GM03348 (cell line): ENCODE results near the gene FGF11.
A peak's percentile ranks its signal among the peaks of the same experiment; 100 is the strongest.
"Not testable (repeated sequence)": the region's sequence is repeated elsewhere in the genome, so short reads cannot be mapped to it uniquely, and the experiment has no call there.

ENCODE experiments used
- DNase-seq: peaks from one replicate; pipeline ENCODE4 v3.0.0; 2012; ENCODE audit warnings: low spot score

FGF11 gene

DNA sequence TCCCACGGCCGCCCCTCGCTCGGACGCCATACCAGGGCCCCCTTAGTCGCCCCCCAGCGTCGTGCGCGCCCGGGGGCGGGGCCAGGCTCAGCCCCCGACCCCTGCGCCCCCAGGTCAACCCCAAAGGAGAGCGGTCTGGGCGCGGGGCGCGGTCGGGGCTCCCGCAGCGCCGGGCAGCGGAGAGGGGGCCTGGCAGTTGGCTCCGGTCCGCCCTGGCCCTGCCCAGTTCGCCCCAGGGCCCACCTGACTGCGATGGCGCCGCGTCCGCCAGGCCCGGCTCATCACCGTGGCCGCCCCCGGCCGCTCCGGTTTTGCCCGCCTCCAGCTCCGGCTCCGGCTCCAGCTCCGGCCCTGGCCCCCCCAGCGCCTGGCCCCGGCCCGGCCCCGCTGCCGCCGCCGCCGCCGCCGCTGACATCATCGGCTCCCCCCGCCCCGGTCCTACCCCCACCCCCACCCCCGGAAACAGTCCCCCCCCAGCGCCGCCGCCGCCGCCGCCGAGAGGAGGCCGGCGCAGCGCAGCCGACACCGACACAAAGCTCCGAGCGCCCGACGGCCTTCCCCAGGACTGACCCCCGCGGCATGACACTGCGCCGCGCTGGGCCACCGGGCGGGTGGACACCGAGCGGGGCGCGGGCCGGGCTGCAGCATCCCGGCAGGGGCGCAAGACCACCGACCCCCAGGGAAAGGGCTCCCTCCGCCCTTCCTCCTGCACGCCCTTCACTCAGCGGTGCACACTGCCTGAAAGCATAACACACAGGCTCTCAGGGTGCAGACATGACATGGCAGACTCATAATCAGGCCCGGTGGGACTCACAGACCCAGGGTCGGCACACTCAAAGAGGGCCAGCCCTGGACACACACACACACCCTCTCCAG is 40.1 kb downstream of the FGF11 start, which contains the start of gene ZBTB4:
TSS of gene ZBTB4 (minus strand) at position 419 of the 876 bp plus-strand sequence. CDS start 12,830 bp downstream, outside the sequence.
- peak; percentile 92 for DNase-seq

DNA sequence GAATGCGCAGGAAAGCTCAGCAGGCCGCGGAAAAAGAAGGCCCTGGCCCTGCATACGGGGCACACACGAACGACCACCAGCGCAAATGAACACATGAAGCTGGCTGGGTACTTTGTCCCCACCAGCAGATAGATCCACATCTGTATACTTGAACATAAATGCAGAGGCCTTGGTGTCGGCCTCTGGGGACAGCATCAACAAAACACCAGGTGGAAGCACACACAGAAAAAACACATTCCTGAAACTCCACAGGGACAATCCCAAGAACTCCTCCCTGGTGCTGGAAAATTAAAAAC is 40.7 kb downstream of the FGF11 start:
- DNase-seq = peak; percentile 24

DNA sequence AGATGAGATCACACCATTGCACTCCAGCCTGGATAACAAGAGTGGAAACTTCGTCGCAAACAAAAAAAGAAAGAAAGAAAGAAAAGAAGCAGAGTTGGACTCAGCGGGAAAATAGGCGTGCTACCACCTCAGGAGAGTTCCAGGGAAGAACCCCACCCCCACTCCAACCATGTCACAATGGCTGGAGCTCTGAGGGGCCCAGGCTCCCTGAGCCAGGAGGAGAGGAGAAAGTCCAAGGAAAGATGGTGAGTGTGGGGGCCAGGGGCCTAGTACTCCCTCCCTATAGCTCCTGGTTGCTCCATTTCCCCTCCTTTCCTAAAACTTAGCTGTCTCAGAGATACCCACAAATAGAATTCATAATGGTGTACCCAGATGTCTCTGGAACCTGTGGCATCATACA is 42.0 kb downstream of the FGF11 start, which contains the start of gene SLC35G6:
TSS of gene SLC35G6 (plus strand) at position 172 of the 400 bp plus-strand sequence. CDS start at position 243, 71 bp downstream.
- DNase-seq = not testable (repeated sequence)

DNA sequence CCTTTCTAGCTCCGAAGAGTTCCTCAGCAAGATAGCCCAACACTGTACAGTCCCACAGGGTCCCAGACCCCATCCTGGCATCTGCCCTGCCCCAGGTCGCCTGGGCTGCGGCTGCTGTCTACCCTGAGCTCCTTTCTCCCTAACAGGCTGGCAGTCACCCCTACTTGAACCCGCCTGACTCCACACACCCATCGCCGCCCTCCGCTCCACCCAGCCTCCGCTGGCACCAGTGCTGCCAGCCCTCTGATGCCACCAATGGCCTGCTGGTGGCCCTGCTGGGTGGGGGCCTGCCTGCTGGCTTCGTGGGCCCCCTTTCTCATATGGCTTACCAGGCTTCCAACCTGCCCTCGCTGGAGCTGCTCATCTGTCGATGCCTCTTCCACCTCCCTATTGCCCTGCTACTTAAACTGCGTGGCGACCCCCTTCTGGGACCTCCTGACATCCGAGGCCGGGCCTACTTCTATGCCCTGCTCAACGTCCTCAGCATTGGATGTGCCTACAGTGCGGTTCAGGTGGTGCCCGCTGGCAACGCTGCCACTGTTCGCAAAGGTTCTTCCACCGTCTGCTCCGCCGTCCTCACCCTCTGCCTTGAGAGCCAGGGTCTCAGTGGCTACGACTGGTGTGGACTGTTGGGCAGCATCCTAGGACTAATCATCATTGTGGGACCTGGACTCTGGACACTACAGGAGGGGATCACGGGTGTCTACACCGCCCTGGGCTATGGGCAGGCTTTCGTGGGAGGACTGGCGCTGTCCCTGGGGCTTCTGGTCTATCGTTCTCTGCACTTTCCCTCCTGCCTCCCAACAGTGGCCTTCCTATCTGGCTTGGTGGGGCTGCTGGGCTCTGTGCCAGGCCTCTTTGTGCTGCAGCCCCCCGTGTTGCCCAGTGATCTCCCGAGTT is 42.8 kb downstream of the FGF11 start:
- DNase-seq = not testable (repeated sequence)

DNA sequence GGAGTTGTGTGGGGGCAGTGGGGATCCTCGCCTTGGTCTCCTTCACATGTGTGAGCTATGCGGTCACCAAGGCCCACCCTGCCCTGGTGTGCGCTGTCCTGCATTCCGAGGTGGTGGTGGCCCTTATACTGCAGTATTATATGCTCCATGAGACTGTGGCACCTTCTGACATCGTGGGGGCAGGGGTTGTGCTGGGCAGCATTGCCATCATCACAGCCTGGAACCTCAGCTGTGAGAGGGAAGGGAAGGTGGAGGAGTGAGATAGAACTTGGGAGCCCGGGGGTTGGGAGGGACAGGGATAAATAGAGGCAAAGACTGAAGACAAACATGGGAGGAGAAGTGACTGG is 43.4 kb downstream of the FGF11 start:
- not testable (repeated sequence) for DNase-seq

DNA sequence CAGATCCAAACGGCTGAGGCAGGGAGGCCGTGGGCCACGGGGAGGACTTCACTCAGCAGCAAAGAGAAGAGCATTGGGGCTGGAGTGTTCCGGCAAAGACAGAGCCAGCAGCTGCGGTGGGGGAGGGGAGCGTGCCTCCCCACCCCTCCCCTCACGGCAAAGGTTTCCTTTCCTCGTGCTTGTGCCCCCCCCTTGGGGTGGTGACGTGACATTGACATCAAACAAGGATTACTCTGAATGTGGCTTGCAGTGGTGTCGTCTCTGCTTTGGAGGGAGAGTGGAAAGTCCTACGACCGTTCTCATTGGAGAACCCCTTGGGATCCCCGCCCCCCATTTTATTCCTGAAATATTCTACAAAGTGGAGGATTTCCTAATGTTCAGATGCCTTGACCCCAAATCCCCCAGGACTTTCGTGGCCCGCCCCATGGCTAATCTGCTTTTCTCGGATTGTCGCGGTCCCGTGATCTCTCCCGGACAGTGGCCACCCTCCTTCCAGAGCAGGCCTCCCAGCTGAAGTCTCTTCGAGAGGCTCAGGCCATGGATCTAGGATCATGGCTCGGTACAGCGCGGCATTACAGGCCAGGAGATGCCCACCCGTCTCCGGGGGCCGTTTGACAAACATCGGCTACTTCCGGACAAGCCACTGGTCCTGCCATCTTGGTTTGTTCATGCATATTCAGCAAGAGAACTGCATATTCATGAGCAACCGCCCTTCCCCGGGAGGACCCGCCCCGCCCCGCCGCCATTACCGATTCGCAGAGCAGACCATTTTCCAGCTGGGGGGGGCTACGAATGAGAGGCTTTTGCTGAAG is 44.1 kb downstream of the FGF11 start:
- DNase-seq = peak; percentile 91

DNA sequence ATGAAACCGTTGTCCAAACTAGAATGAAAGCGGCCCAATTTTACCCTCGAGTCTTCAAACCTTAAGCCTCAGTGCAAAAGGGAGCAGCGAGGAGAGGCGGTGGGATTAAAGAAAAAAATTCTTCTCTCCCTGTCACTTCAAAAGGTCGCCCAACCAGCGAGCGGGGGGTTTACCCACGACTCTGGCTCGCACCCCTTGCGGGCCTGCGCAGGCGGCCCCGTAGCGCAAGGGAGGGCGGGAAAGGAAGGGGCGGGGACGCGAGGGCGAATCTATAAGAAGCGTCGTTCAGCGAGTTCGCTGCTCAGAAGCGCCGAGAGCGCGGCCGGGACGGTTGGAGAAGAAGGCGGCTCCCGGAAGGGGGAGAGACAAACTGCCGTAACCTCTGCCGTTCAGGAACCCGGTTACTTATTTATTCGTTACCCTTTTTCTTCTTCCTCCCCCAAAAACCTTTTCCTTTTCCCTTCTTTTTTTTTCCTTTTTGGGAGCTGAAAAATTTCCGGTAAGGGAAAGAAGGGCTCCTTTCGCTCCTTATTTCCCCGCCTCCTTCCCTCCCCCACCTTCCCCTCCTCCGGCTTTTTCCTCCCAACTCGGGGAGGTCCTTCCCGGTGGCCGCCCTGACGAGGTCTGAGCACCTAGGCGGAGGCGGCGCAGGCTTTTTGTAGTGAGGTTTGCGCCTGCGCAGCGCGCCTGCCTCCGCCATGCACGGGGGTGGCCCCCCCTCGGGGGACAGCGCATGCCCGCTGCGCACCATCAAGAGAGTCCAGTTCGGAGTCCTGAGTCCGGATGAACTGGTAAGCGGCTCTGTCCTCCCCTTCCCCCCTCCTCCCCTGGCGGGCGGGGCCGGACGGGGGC is 45.0 kb downstream of the FGF11 start, which contains the start of gene POLR2A:
TSS of gene POLR2A (plus strand) at position 300 of the 852 bp plus-strand sequence.
- DNase-seq = peak; percentile 100

DNA sequence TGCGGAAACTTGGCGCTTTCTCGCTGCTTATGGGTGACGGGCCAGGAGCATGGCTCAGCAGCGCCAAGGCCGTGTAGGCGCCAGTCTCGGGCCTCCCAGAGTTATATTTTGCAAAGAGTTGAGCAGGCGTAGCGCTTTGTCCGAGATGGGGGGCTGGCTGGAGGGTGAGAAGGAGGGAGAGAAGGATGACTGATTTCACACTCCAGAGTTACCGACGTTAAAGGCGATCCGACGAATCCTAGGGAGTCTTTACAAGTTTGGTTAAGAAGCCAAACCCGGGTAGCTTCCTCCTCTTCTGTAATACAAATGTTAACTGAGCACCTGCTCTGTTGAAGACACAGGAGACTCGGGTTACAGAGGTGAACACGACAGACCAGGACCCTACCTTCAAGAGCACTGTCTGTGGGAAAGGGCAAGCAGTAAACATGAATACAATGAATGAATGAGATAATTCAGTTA is 45.6 kb downstream of the FGF11 start:
- DNase-seq = no peak

DNA sequence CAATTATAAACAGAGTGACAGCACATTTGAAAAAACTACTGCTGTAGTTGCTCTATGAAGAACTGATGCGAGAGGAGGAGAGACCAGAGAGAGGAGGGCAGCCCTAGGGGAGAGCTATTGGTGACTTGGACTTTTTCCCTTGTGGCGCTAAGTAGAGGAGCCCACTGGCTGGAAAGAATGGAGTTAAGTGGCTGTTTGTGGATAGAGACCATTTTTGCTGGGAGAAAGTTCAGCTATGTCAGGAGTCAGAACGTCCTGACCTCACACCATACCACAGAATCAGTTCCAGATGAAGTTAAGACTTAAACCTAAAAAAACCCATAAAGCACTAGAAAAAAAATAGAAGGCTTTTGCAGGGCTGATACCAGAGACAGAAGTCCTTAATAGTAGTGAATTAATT is 46.9 kb downstream of the FGF11 start:
- DNase-seq = peak; percentile 55

DNA sequence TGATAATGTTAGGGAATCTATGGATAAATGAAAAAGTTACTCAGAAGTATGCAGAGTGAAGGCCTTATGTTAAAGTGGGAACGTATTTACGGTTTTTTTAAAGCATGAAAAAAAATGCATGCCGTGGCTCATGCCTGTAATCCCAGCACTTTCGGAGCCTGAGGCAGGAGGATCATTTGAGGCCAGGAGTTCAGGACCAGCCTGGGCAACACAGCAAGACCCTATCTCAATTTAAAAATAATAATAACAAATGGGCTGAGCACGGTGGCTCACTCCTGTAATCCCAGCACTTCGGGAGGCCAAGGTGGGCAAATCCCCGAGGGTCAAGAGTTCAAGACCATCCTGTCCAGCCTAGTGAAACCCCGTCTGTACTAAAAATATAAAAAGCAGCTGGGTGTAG is 50.8 kb downstream of the FGF11 start:
- no peak for DNase-seq

DNA sequence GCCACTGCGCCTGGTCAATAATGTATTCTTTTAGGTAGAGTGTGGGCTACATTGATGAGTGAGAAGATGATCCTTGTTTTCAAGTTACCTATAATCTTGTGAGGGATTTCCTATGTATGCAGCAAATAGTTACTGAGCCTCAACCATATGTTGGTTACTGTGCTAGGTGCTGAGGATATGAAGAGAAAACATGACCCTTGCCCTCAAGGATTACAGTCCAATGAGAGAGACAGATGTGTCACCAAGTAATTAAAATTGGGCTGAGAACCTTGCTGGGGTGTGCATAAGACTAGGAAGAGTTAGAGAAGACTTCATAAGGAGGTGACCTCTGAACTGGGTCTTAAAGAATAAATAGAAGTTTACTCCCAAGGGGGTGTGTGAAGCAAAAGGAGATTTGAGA is 52.3 kb downstream of the FGF11 start:
- no peak for DNase-seq

DNA sequence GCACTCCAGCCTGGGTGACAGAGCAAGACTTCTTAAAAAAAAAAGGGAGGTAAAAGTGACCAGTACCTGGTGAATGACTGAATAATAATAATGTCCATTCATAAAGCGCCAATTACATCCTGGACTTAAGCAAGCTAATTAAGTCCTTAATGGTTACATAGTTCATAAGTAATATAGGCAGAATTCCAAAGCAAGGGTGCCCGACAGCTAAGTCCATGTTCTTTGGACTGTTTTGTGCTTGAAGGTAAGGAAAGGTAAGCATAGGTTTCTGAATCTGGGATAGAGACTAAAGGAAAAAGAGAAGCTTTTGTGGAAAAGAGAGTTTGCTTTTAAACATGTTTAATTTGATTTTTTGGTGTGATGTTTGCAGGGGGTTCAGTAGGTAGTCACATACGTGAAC is 54.6 kb downstream of the FGF11 start:
- DNase-seq = no peak
